ENCODE data around the gene EYA3.
A peak's percentile ranks its signal among the peaks of the same experiment; 100 is the strongest.

The EYA3 gene

GRCh38 chr1:28112388-28113241, 24.2 kb upstream of the EYA3 start:
- DNase-seq: peak; percentile 13 to 28

- peak; percentile 80 to 82 for DNase-seq
Observed at GRCh38 chr1:28111157-28111556, 22.7 kb upstream of the EYA3 start.

- DNase-seq: no peak
Observed at GRCh38 chr1:28110555-28110954, 22.1 kb upstream of the EYA3 start.

- no peak for DNase-seq
Observed at GRCh38 chr1:28109639-28110038, 21.2 kb upstream of the EYA3 start.

- no peak for DNase-seq
Observed at GRCh38 chr1:28108001-28108400, 19.6 kb upstream of the EYA3 start.

GRCh38 chr1:28104866-28105467, 16.6 kb upstream of the EYA3 start:
- no peak for DNase-seq

GRCh38 chr1:28102189-28102588, 13.8 kb upstream of the EYA3 start:
- DNase-seq: no peak

GRCh38 chr1:28099050-28099769, 10.8 kb upstream of the EYA3 start:
- no peak for DNase-seq

- no peak for DNase-seq
Observed at GRCh38 chr1:28097100-28097472, 8.7 kb upstream of the EYA3 start.

- DNase-seq: no peak
Observed at GRCh38 chr1:28096210-28097099, 8.0 kb upstream of the EYA3 start.

GRCh38 chr1:28091043-28091781, 2.8 kb upstream of the EYA3 start:
- DNase-seq: peak; percentile 83 to 90

- DNase-seq: peak; percentile 67 to 78
Observed at GRCh38 chr1:28087614-28088167, 719 bp downstream of the EYA3 start.

- DNase-seq: peak in 1 of 2 experiments; percentile 6
Observed at GRCh38 chr1:28086651-28087050, 1.8 kb downstream of the EYA3 start.

- DNase-seq: no peak
Observed at GRCh38 chr1:28085129-28085528, 3.3 kb downstream of the EYA3 start.

- DNase-seq: no peak
Observed at GRCh38 chr1:28083876-28084275, 4.5 kb downstream of the EYA3 start.

- no peak for DNase-seq
Observed at GRCh38 chr1:28078680-28079626, 9.5 kb downstream of the EYA3 start.

- no peak for DNase-seq
Observed at GRCh38 chr1:28078262-28078661, 10.1 kb downstream of the EYA3 start.

GRCh38 chr1:28074892-28075511, 13.4 kb downstream of the EYA3 start:
- no peak for DNase-seq

GRCh38 chr1:28073867-28074266, 14.5 kb downstream of the EYA3 start:
- DNase-seq: no peak

- no peak for DNase-seq
Observed at GRCh38 chr1:28071813-28072212, 16.6 kb downstream of the EYA3 start.
